GM12878 (cell line): ENCODE measurements around the gene CHD5. TPM values are rescaled to one million over a fixed set of nuclear protein-coding genes. Genes with fewer than 3 reads are reported as not detected.

Experiments
- ATAC-seq: fragments of 200-7000 bp; cut with Tn5 transposase; 3 replicates; pipeline ENCODE4 v1.9.1; 2020; ENCODE audit warnings: mild to moderate bottlenecking, moderate library complexity
- BruUV-seq: library from RNA; stranded (reverse); fragments of 400-500 nt; replicated peaks from 2 replicates; lab custom pipeline; 2021; lab: Mats Ljungman, UMichigan
- CTCF ChIA-PET: fragments of 300-600 bp; sonication (Branson Sonifier 250); formaldehyde crosslinking; extraction: SDS; loops from one replicate; lab custom pipeline; 2021; ENCODE audit warnings: inconsistent platforms; lab: Yijun Ruan, JAX
- POLR2A ChIA-PET: fragments of 350-600 bp; formaldehyde crosslinking; extraction: SDS; loops from one replicate; lab custom pipeline; 2021; ENCODE audit warnings: inconsistent platforms; lab: Charles Lee
- RAD21 ChIA-PET: fragments of 300-600 bp; sonication (Branson Sonifier 250); formaldehyde crosslinking; loops from one replicate; lab custom pipeline; 2023; ENCODE audit warnings: antibody characterized with exemption; ENCODE audit not compliant: unreplicated experiment; lab: Charles Lee
- SMC1A ChIA-PET: fragments of 300-600 bp; sonication (Branson Sonifier 250); formaldehyde crosslinking; loops from one replicate; lab custom pipeline; 2023; ENCODE audit not compliant: unreplicated experiment, uncharacterized antibody; lab: Charles Lee
- DNase-seq: peaks from one replicate; pipeline ENCODE4 v3.0.0-alpha.2; 2011; ENCODE audit warnings: low read depth, low spot score
- FAIRE-seq: peaks from 3 replicates; lab custom pipeline; 2011; peaks lifted over from hg19 to GRCh38; lab: Jason Lieb, UNC
- H2AFZ ChIP-seq: 2 replicates; pipeline ENCODE4 v1.6.0; 2011; ENCODE audit warnings: low read depth, low read length, control low read depth; ENCODE audit not compliant: control insufficient read depth
- H3K27ac ChIP-seq: 2 replicates; pipeline ENCODE4 v1.5.1; 2011; ENCODE audit warnings: control low read depth; ENCODE audit not compliant: control insufficient read depth, insufficient read depth
- H3K27me3 ChIP-seq, 2 experiments: replicated peaks in 1 of 2; 2 replicates each; pipeline versions ENCODE4 v1.6.0 to v1.6.1; 2011; ENCODE audit warnings: low read length in 1 of 2; ENCODE audit not compliant: control insufficient read depth in 2 of 2, insufficient read depth in 2 of 2
- H3K36me3 ChIP-seq, 2 experiments: 2 replicates each; pipeline ENCODE4 v1.5.1; 2011; ENCODE audit warnings: low read length in 1 of 2; ENCODE audit not compliant: control insufficient read depth in 2 of 2, insufficient read depth in 2 of 2
- H3K4me1 ChIP-seq: 2 replicates; pipeline ENCODE4 v1.6.1; 2011; ENCODE audit warnings: mild to moderate bottlenecking, low read length, moderate library complexity, mixed read lengths; ENCODE audit not compliant: control insufficient read depth, insufficient read depth
- H3K4me2 ChIP-seq: 2 replicates; pipeline ENCODE4 v1.6.0; 2011; ENCODE audit warnings: control low read depth; ENCODE audit not compliant: control insufficient read depth, insufficient read depth
- H3K4me3 ChIP-seq: fragments of 200-600 bp; sonication (generic); 2 replicates; pipeline ENCODE4 v1.5.1; 2016
- H3K79me2 ChIP-seq: 2 replicates; pipeline ENCODE4 v1.6.0; 2011; ENCODE audit warnings: low read length; ENCODE audit not compliant: control insufficient read depth, insufficient read depth
- H3K9ac ChIP-seq: 2 replicates; pipeline ENCODE4 v1.8.0; 2011; ENCODE audit warnings: low read length, control low read depth, mixed read lengths; ENCODE audit not compliant: control insufficient read depth, insufficient read depth
- H3K9me3 ChIP-seq: replicated peaks from 3 replicates; pipeline ENCODE4 v1.5.1; 2011; ENCODE audit warnings: mild to moderate bottlenecking, low read length; ENCODE audit not compliant: control insufficient read depth, insufficient read depth
- H4K20me1 ChIP-seq: 2 replicates; pipeline ENCODE4 v1.6.0; 2011; ENCODE audit not compliant: control insufficient read depth, insufficient read depth
- POLR2A ChIP-seq: IDR thresholded peaks from 2 replicates; pipeline ENCODE4 v1.6.1; 2011; ENCODE audit warnings: low read depth, mild to moderate bottlenecking, low read length
- REST ChIP-seq: IDR thresholded peaks from 2 replicates; pipeline ENCODE4 v1.6.1; 2012; ENCODE audit warnings: mild to moderate bottlenecking, low read depth, low read length
- WGBS: methylation state at CpG from one replicate; pipeline ENCODE4 v1.1.6; 2016; ENCODE audit warnings: low lambda C conversion rate; ENCODE audit not compliant: insufficient replicate concordance, insufficient coverage; ENCODE audit errors: missing lambda C conversion rate; 5-methylcytosine and 5-hydroxymethylcytosine counted together
- in situ Hi-C: fragments of 300-500 bp; cut with MboI; formaldehyde crosslinking; loops from 9 replicates; pipeline ENCODE4 v1.14.3; 2018; ENCODE audit warnings: mixed read lengths
- intact Hi-C: fragments of 100-400 bp; cut with micrococcal nuclease; formaldehyde crosslinking; loops from one replicate; pipeline ENCODE4 v1.14.2; 2022; ENCODE audit not compliant: unreplicated experiment
- polyA plus RNA-seq, 11 experiments: library from polyadenylated mRNA; depleted of rRNA in 4 of 11; unstranded in 6 of 11; stranded (reverse) in 5 of 11; fragments of >200 nt; fragmentation: Nextera tagmentation in 4 of 11; fragmentation: Illumina TruSeq in 1 of 11; extraction: Ambion mirVana in 4 of 11; extraction: Trizol in 1 of 11; gene quantifications; 1 replicate in 1 of 11; 2 replicates in 10 of 11; pipeline versions ENCODE4 v1.2.1 to v1.2.3, GENCODE V29; 2011 to 2016; ENCODE audit warnings: inconsistent platforms in 2 of 11, missing spikeins in 2 of 11, low read depth in 1 of 11
- total RNA-seq, 4 experiments: library from RNA; depleted of rRNA in 3 of 4; stranded (reverse); fragments of >200 nt in 3 of 4; fragmentation: Illumina TruSeq in 1 of 4; extraction: Trizol in 1 of 4; gene quantifications; 2 replicates each; pipeline versions ENCODE4 v1.2.1 to v1.2.3, GENCODE V29; 2013 to 2021

The CHD5 gene
- total and polyA plus RNA-seq, 10 of the 15 experiments (the other 5 are each of a cell fraction or from before 2014, with no cell fraction given), result 0.03 to 0.49 (median 0.13) TPM; not detected in 3

- DNase-seq, result no peak
These were observed 30.7 kb upstream of the CHD5 start for GRCh38 chr1:6210591-6211355.

More at GRCh38 chr1:6210591-6211355, 30.7 kb upstream of the CHD5 start:
- FAIRE-seq (no peak), ATAC-seq (no peak)
- H3K9ac ChIP-seq, result no peak overlapping the region
- RAD21 ChIA-PET, result no interaction called here
- intact Hi-C loops, result no loop called here
- H3K27me3 ChIP-seq, result no peaks in the 10 kb centered on the region
- no peaks in the 10 kb centered on the region for H3K9me3 ChIP-seq
- H3K4me1 ChIP-seq, result peaks cover 24% of the 10 kb centered on the region
- no peaks in the 10 kb centered on the region; the same call in 1 of the 2 replicates for H4K20me1 ChIP-seq
- peaks cover 6 to 7% of the 10 kb centered on the region in 2 experiments; a peak in 3 of 4 replicates for H3K36me3 ChIP-seq
- no peak overlapping the region for H3K4me2 ChIP-seq
- no peak overlapping the region for H3K4me3 ChIP-seq
- WGBS, result 97% methylated on average over 23 of the region's 29 CpGs
- POLR2A ChIA-PET, result no interaction called here
- in situ Hi-C loops, result no loop called here
- no peak overlapping the region for H2AFZ ChIP-seq
- no peak overlapping the region for H3K27ac ChIP-seq
- H3K79me2 ChIP-seq, result peaks cover 7% of the 10 kb centered on the region
- SMC1A ChIA-PET, result no interaction called here
- TF ChIP-seq REST, result no peak
- peak; percentile 41; the same call in 1 of the 2 replicates for TF ChIP-seq POLR2A
- CTCF ChIA-PET, result interaction anchor here (1.2 kb wide), 1 partner anchor 24 kb away, joined by 4 read pairs; no protein-coding TSS in a partner anchor
- BruUV-seq, result no TSS peak
